NCI-H187 treated with DMSO at 0.1 percent for 48 hours (cell line): ENCODE measurements around the gene DNAH1.

Source experiments
- DNase-seq: peaks from one replicate; lab custom pipeline; 2025; lab: John Stamatoyannopoulos, UW

The DNAH1 gene

DNA sequence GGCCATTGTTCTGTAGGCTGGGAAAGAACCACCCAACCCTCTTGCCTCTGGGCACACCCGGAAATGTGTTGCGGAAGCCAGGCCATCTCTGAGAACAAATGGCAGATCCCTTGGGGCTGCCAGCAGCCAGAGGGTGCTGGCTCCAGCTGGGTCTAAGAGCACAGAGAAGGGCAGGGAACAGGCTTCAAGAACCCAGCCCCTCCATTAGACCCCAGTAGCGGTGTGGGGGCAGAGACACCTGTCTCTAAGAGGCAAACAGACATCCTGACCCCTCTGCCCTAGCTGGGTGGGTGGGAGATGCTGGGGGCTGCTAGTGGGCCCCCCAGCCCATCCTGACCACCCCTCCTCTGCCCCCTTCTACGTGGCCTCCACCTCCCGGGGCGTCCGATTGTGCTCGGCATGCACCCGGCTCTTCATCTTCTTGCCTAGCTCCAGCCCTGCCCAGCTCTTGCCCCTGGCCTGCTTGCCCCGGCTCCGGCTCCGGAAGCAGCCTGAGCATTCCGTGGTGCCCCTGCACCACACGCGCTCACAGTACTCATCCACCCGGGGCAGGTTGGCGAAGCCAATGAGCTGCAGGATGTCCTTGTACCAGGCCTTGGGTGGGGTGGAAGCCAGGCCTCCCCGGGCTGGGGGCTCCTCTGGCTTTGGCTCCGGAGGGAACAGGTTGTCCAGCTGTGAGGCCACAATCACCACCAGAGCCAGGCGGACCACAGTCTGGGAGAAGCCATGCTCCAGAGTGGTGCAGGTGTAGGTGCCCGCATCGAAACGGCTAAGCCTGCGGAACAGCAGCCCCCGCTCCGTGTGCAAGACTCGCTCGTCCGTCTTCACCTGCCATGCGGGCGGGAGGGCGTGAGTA, 119.4 kb downstream of the DNAH1 start:
- DNase-seq = no peak

- DNase-seq = no peak
Measured at GRCh38 chr3:52436500-52437149, 120.5 kb downstream of the DNAH1 start.

GRCh38 chr3:52437326-52438103, 121.4 kb downstream of the DNAH1 start:
- DNase-seq = no peak

- no peak for DNase-seq
Measured at GRCh38 chr3:52438104-52438376, 121.9 kb downstream of the DNAH1 start.

- DNase-seq = no peak
Measured at GRCh38 chr3:52438579-52439425, 122.7 kb downstream of the DNAH1 start.

DNA sequence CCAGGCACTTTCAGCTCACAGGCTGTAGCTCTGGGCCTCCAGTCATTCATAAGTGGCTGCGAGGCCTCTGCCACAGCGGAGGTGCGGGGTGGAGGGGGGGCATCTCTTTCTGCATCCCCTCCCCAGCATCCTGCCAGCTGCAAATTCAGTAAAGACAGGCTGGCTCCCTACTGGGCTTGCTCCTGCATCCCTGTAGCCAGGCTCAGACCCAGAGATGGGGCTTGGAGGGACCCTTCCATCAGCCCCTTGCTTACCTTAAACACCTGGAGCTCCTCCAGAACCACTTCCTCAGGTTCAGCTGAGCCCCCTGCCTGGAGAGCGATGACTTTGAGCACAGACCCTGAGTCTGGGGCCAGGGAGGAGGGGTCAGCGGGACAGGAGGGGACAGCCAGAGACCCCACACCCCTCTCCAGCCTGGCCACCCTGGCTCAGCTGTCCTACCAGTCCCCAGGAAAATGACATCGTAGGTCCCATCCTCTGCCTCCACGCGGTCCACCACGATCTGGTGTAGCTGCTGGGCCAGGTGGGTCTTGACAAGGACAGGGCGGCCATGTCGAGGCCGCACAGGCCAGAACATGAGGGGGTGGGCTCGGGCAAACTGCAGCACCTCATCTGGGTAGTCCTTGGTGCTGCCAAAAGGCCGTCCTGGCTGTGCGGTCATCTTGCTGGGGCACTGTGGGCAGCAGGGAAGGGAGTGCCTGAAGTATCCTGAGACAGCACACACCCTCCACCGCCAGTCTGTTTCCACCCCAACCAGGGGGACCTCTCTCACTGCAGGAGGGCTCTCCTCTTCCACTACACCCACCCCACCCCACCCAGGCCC, 123.5 kb downstream of the DNAH1 start:
- no peak for DNase-seq

DNA sequence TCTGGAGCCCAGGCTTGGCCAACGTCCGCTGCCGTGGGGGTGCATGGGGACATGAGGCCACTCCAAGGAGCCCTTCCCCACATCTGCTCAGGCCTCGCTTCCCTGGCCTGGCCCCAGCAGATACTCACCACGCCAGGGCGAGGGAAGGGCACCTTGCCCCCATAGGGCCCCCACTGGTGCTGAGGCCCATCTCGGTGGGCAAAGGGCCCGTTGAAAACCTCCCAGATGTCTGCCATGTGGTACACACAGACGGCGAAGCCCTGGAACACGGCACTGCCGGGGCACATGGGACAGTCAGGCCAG, 124.1 kb downstream of the DNAH1 start:
- DNase-seq = no peak

- no peak for DNase-seq
Measured at GRCh38 chr3:52440671-52441070, 124.6 kb downstream of the DNAH1 start.

DNA sequence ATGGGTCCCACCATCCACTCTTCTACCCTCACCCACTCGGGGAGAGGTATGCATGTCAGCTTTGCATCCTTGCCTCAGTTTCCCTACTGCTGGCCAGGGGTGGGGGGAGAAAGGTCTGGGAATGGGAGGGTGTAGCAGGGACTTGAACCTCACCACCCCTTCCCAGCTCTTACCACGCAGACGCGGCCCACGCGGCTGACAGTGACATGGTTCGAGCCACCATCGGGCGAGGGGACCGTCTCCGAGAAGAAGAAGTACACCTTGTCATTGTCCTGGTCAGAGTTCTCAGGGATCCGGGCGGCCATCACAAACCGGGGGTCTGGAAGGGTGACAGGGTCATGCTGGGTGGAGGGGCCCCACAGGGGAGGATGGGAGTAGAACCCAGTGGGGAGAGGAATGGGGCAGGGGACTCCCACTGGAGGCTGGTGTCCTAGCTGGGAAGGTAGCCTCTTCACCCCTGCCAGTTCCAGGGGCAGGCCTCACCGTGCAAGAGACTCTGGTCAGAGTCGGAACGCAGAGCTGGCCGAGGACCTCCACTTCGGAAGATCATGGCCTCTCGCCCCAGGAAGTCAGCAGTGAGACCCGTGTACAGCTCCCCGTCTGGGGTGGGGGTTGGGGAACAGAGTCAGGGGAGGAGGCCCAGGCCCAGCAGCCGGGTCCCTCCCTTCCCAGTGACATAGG, 125.1 kb downstream of the DNAH1 start:
- DNase-seq = no peak

DNA sequence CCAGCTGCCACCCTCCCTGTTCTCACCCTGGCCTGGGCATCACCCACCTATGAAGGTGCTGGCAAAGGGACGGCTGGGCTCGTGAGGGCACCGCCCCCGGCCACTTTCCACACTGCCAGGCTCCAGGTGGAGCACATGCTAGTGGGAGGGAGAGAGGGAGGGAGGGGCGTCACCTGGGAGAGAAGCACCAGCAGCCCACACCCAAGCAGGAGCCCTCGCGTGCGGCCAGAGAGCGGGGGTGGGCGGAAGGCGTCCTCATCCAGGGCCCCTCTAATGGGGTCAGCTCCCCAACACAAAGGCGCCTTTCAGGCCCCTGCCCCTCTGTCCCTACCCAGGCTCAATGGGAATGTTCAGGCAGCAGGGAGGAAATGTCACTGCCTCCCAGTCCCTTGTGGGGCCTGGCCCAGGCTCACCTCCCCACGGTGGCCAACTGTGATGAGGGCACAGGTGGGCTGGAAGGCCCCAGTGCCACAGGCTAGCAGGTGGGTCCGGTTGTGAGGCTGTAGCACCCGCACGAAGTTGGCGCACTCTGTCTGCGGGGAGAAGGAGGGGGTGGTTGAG, 125.7 kb downstream of the DNAH1 start:
- DNase-seq = no peak

DNA sequence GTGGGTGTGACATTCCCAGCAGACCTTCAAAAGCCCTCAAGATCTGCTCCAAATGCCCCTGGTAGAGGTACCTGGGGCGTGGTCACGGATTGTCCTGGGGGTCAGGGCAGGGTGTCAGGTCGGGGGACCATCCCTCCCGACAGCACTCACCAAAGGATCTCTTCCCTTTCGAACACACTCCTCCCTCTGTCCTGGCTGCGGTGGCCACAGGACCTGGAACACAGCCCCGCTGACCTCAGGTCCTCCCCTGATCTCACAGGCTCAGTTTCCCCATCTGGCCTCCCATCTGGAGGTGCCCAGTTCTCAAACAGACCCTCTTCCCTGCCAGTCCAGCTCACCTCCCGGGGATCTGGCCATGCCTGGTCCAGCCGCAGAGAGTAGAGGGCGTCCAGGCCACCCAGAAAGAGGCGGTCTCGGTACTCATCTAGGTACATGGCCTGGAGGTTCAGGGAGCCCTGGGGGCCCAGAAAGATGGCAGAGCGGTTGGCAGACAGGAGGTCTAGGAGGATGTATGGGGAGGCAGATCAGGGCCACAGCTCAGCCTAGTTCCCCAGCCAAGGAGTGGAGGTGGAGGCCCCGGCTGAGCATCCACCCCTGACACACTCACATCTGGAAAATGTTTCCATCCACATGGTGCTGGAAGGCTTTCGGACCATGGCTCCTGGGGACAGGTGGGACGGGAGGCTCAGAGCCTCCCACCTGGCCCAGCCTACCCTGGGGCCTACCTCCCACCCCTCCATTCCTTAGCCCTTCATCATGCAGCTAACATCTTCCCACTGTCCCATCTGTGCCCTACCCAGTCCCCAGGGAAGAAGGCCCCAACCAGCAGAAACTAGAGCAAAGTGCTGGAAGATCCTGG, 126.5 kb downstream of the DNAH1 start:
- no peak for DNase-seq

- DNase-seq = no peak
Measured at GRCh38 chr3:52443268-52443610, 127.1 kb downstream of the DNAH1 start.

- no peak for DNase-seq
Measured at GRCh38 chr3:52443791-52444687, 127.9 kb downstream of the DNAH1 start.

DNA sequence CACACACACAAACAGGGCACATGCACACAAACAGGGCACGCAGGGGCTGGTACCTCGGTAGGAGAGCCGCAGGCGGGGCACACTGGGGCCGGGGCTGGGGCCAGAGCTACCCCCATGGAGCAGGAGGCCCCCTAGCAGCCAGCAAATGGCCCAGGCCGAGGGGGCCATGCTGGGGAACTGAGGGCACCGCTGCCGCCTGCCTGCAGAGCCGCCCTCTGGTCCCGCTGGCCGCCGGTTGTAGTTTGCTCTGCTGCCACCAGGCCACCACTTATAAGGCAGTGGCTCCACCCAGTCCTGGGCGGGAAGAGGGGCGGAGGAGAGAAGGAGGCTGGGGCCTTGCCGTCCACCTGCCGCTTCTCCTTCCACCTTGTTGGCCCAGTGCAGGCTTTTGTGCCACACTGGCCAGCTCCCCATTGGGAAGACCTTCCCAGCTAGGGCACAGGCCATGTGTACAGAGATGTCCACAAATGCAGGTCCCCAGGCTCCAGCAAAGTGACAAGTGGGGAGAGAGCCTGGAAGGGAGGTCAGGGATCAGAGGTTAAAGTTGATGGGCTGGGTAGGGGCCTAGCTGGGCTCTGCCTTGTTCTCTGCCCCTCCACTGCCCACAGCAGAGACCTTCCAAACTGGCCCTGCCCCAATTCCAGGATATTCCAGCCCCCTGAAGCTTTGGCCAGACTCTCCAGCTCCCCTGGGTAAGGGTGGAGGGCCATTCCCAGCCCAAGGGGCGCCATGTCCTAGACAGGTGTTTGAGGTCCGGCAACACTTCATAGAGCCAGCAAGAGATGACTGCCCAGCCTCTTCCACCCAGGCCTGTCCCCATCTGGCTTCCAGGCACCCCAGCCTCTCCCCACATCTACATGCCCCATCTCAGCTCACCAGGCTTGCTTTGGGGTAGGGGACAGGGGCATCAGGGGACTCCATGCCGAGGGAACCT, 129.0 kb downstream of the DNAH1 start, which contains the start of gene SEMA3G:
Gene SEMA3G (minus strand): TSS at position 244 of the 934 bp plus-strand sequence. CDS start 76 bp downstream, at position 168.
- no peak for DNase-seq

GRCh38 chr3:52446042-52446441, 129.9 kb downstream of the DNAH1 start:
- no peak for DNase-seq

- DNase-seq = no peak
Measured at GRCh38 chr3:52446631-52447511, 130.8 kb downstream of the DNAH1 start.
